Occipital lobe (tissue), 2 donors: ENCODE measurements around the gene IFITM2. TPM values are rescaled to one million over a fixed set of nuclear protein-coding genes. Genes with fewer than 3 reads are reported as not detected.
"Not testable (repeated sequence)": the region's sequence is repeated elsewhere in the genome, so short reads cannot be mapped to it uniquely, and the experiment has no call there.

Source experiments
- DNase-seq: peaks from one replicate; lab custom pipeline; 2025; lab: John Stamatoyannopoulos, UW
- total RNA-seq: library from RNA; depleted of rRNA; stranded (reverse); fragments of >200 nt; gene quantifications from one replicate; pipeline ENCODE4 v1.2.3, GENCODE V29; 2014

The IFITM2 gene
- total RNA-seq = 1.6 TPM

- not testable (repeated sequence) for DNase-seq
Observed at GRCh38 chr11:307766-308708, at the start of gene IFITM2. TSS of gene IFITM2 (plus strand) at chr11:307816. CDS start at chr11:308193, 377 bp downstream.

GRCh38 chr11:259413-259812, 48.2 kb upstream of the IFITM2 start:
- DNase-seq = no peak

GRCh38 chr11:261624-262023, 46.0 kb upstream of the IFITM2 start:
- DNase-seq = no peak

GRCh38 chr11:266676-267439, 40.8 kb upstream of the IFITM2 start:
- no peak for DNase-seq

GRCh38 chr11:267491-267994, 40.1 kb upstream of the IFITM2 start:
- no peak for DNase-seq

GRCh38 chr11:268716-269145, 38.9 kb upstream of the IFITM2 start:
- DNase-seq = not testable (repeated sequence)

DNA sequence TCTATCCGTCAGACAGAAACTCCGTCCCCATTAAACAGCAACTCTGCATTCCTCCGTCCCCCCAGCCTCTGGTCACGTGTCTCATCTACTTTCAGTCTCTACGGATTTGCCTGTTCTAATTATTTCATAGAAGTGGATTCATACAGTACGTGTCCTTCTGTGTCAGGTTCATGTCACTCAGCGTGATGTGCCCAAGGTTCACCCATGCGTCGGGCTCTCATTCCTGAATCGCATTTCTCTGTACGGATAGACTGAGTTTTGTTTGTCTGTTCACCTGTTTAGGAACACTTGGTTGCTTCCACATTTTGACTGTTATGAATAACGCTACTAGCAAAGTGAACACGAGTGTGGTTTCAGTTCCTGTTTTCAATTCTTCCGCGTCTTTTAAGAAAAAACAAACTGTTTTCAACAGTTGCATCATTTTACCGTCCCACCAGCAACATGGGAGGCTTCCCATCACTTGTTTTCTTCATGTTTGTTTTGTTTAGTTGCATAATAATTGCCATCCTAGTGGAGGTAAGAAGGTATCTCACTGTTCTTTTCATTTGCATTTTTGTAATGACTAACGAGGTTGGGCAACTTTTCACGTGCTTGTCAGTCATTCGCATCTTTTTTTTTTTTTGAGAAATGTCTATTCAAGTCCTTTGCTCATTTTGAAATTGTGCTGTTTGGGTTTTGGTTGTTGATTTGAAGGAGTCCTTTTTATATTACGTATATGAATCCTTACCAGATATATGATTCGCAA, 38.3 kb upstream of the IFITM2 start:
- no peak for DNase-seq

- DNase-seq = no peak
Observed at GRCh38 chr11:270451-271318, 36.9 kb upstream of the IFITM2 start.

- no peak for DNase-seq
Observed at GRCh38 chr11:271319-271715, 36.3 kb upstream of the IFITM2 start.

GRCh38 chr11:272195-272930, 35.3 kb upstream of the IFITM2 start:
- no peak for DNase-seq

DNA sequence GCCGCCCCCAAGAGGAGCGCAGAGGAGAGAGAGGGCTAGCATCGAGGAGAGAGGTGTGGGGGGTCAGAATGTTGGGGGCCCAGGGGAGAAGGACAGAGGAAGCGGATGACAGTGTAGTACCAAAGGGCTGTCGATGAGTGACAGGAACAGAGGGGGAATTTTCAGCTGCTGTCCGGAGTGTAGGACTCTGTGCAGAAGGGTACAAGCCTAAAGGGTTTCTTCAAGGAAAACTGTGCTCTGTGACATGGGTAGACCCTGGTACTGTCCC, 34.8 kb upstream of the IFITM2 start:
- DNase-seq = no peak

GRCh38 chr11:276219-276618, 31.4 kb upstream of the IFITM2 start:
- no peak for DNase-seq

GRCh38 chr11:278001-278951, 29.3 kb upstream of the IFITM2 start, which contains the start of gene NLRP6:
TSS of gene NLRP6 (plus strand) at chr11:278407. CDS start at chr11:278570, 163 bp downstream.
- no peak for DNase-seq

DNA sequence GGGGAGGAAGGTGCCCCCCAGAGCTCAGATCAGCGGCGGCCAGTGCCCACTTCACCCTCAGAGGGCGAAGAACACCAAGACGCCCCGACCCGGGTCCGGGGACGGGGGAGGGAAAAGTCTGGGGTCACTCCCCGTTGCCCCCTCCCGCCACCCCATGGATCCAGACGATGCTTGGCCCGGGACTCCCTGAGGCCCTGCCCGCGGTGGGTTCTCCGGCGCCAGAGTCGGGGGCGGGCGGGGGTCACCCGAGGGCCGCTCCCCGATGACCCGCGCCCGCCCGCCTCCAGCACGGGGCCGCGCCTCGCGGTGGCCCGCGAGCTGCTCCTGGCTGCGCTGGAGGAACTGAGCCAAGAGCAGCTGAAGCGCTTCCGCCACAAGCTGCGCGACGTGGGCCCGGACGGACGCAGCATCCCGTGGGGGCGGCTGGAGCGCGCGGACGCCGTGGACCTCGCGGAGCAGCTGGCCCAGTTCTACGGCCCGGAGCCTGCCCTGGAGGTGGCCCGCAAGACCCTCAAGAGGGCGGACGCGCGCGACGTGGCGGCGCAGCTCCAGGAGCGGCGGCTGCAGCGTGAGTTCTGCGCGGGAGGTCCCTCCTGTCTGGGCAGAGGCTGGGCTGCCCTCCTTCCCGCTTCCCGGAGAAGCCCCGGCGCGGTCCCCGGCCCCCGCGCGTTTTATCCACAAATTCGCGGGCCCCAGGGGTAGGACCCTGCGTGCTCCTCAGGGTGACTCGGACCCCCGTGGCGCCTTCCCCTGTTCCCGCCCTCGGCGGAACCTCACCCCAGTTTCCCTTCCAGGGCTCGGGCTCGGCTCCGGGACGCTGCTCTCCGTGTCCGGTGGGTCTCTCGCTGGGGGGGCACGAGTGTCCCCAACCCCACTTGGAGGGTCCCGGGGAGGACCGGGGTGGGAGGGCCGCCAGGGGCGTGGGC, 28.3 kb upstream of the IFITM2 start:
- DNase-seq = no peak

GRCh38 chr11:279966-280705, 27.5 kb upstream of the IFITM2 start:
- DNase-seq = no peak

GRCh38 chr11:280706-281485, 26.7 kb upstream of the IFITM2 start:
- DNase-seq = no peak
